GM18861 (cell line): ENCODE results near the gene PECR.
"Not testable (repeated sequence)": the region's sequence is repeated elsewhere in the genome, so short reads cannot be mapped to it uniquely, and the experiment has no call there.

ENCODE experiments used
- ATAC-seq: cut with Tn5 transposase; IDR thresholded peaks from one replicate; pipeline ENCODE4 v1.9.1; 2021; ENCODE audit not compliant: unreplicated experiment

Gene PECR

DNA sequence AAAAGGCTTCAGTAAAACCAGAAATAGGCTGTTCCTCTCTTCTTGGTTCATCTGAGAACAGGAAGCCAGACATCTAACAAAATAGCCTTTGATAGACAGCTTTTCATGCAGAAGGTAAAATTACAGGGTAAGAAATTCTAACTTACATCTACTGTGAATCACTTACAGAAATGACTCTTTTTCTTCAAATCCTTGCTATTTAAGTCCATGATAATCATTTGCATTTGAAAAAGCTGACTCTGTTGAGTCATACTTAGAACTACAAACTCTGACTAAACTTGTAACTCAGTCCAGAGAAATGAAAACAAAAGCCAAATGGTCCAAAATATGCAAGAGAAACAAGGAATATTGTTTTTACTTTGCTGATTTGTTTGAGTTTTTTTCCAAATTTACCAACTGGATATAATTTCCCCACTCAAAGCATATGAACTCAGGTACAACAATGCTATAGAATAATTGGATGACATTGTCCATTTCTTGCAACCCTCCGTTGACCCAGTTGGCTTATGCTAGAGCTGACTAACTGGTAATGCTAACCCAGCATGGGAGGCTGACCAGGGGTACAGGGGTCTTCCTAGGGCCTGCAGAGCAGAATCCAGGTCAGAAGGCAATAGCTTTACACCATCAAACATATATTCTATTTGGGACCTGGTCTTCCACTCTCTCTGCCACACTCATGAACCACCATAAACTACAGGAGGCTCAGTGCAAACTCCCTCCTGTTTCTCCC is 49.5 kb downstream of the PECR start:
- peak; percentile 83 for ATAC-seq

DNA sequence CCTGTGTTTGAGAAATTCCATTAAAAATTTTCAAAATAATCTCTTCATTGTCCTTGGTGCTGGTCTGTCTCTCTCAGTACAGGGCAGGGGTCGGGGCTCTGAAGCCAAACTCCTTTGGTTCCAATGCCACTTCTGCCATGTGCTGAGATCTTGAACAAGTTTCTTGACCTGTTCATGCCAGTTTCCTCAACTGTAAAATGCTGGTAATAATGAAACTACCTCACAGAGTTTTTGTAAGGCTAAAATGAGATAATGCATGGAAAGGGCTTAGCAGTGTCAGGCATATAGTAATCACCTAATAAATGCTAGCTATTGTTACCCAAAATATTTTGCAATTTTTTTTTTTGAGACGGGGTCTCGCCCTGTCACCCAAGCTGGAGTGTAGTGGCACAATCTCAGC is 51.4 kb downstream of the PECR start:
- ATAC-seq = no peak

DNA sequence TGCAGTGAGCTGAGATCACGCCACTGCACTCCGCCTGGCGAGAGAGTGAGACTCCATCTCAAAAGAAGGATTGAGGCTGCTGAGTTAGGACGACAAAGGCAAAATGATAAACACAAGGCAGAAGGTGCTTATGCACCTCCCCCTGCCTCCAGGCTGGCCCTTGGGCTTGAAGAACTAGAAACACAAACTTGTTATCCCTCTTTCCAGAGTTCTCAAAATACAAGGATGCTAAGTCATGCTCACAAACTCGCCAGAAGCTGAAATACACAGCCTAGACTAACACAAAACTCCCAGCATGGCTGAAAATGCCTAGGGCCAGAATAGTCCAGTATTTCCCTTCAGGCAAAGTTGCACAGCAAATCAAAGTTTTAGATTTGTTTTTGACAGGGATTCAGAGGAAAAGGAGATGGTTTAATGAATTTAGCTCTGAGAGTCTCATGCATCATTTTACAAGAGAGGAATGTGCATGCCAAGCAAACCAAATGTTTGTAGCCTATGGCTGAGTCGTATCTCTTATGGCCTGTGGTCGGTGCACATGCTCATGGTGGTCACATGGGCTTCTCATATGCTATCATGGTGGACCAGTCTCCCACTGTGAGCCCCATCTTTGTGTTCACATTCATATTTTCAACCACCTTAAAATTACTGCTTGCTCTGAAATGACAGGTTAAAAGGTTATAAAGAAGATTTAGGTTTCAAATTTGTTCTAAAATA is 52.0 kb downstream of the PECR start:
- ATAC-seq = no peak

DNA sequence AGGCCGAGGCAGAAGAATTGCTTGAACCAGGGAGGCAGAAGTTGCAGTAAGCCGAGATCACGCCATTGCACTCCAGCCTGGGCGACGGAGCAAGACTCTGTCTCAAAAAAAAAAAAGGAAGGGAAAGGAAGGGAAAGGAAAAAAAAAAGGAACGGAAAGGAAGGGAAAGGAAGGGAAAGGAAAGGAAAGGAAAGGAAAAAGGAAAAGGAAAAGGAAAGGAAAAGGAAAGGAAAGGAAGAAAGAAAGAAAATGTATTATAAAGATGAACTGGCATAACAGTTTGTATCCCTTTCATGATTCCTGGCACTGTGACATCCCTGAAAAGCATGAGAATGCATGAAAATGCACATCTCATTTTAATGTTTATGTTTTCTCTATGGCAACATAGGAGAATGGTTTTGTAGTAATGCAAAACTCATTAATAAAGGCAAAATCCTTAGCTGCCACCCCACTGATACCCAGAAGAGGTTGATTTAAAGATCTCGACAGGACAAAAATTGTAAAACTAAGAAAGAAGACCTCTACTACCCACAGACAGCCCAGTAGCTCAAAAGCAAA is 56.8 kb downstream of the PECR start:
- no peak for ATAC-seq

DNA sequence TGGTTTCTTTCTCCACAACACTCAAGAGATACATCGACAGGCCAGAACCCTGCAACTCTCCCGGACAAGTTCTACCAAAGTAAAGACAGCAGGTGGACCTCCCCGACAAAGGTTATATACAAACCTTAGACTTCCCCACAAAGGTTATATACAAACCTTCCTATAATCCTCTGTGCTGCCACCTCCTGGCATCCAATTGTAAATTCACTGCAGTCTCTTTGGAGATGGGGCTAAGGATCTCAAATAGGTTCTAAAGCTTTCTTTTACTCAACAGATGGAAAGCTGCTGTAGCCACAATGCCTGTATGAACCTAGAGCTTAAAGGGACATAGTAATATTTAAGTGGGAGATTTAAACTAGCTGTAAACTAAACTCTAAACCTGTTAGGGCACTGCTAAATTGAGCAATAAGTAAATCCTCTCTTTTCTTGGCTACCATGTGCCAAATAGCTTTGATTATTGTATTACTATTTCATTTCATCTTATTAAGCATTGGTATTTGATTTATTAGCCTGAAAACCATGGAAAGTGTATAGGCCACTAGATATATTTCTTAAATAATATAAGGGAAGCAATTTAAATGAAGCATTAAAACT is 58.5 kb downstream of the PECR start:
- peak; percentile 88 for ATAC-seq

DNA sequence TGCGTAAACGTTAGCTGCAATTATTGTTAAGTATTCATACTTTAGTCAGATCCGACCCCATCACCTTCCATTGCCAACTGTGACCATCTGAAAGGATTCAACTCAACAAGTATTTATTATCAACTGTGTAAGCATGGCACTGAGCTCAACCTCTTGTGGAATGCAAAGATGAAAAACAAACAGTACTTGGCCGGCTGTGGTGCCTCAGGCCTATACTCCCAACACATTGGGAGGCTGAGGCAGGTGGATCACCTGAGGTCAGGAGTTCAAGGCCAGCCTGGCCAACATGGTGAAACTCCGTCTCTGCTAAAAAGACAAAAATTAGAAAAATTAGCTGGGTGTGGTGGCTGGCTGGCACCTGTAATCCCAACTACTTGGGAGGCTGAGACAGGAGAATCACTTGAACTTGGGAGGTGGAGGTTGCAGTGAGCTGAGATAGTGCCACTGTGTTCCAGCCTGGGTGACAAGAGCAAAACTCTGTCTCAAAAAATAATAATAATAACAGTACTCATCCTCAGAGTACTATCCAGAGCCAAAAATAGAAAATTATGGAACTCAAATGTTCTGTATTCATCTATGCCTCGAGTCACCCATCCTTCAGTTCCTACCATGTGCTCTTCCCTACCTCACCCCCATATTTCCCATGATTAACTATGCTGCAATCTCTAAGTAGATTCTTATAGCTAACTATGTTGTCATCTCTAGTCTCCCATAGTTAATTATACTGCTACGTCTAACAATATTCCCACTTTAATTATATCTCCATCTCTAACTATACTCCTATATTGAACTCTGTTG is 59.6 kb downstream of the PECR start:
- ATAC-seq = no peak

DNA sequence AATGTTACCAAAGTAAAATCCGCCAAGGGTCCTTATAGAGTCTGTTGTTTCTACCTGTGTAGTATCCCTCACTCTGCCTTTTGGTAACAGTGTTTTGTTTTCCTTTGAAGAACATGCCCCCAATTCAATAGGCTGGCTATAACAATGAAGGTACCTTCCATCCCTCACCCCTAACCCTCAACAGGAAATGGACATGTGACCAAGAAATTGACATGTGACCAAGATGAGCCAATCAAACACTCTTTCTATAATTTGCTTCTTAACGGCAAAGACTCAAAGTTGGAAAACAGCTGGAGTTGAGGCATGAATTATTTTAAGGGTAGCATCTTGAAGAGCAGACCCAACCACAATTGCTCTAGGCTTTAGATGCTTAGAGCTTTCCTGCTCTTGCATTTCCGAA is 62.9 kb downstream of the PECR start:
- no peak for ATAC-seq

DNA sequence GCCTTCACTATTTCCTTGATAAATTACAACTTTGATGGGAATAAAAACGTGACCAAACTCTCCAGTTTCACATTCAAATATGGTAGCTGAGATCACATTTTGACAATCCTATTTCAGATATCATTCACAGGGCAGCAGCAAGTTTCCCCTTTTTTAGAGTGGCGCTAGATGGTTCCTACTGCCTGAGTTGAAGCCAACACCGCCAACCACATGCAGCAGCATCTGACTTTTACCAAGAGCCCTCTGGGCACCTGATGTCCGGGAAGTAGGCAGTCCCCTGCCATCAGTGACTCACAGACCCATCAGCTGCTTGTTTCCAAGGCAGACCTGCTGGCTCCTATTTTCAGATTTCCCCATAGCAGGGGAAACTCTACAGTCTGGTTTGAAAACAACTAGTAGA is 64.2 kb downstream of the PECR start:
- ATAC-seq = peak; percentile 40

DNA sequence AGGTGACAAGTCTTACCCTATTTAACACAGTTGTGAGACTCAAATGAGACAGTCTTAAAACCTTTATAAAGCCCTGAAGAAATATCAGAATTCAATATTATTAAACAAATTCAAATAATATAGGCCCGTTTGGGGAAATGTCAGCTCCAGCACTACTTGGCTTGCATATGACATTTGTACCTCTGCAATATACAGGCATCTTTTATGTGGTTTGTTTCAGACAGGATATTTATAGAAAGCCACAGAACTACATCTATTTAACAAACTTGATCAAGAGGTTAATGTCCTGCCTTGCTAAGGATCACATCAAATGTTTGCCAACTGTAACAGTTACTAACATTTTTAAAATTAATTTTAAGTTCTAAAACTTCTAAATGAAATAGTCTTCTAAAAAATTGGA is 65.0 kb downstream of the PECR start:
- no peak for ATAC-seq

DNA sequence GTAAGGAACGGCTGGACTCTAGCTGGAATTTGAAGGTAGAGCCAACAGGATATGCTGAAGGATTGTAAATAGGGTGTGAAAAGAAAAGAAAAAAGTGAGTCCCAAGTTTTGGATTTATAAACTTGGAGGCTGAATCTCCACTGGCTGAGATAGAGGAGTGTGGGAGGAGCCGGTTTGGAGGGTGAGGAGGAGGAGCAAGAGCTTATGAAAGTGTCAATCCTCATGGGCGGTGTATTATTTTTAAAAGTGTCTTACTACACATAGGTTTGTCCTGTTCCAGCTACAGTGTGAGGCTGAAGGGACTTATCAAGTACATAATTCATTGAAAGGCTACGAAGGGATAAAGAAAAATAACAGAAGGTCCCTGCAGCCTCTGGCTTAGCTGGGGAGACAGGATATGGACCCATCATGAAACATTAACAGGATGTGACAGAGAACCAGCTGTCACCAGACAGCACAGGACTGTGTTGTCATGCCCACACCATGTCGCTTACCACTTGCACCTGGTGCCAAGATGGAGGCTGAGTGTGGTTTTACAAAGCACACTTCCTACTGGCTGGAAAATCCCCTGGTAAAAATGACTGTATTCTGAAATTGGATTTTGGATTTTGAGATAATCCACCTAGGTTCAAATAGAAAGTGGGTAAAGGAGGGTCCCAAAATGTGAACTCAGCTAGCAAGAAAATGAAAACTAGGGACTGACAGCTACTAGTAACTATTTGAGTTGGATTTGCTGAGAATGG is 65.7 kb downstream of the PECR start:
- peak; percentile 82 for ATAC-seq

DNA sequence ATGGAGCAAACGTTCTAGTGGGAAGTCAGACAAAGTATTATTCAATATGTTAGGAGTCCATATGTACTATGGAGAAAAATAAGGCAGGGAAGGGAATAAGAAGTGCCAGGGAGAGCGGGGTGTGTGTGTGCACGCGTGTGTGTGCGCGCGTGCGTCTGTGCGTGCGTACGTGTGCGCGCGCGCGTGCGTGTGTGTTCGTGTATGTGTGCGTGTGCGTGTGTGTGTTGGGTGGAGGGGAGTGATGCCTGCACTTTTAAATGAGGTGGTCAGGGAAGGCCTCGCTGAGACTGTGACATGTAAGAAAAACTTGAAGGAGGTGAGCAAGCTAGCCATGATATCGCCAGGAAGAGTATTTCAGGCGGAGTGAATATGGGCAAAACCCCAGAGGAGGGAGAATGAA is 66.6 kb downstream of the PECR start:
- no peak for ATAC-seq

DNA sequence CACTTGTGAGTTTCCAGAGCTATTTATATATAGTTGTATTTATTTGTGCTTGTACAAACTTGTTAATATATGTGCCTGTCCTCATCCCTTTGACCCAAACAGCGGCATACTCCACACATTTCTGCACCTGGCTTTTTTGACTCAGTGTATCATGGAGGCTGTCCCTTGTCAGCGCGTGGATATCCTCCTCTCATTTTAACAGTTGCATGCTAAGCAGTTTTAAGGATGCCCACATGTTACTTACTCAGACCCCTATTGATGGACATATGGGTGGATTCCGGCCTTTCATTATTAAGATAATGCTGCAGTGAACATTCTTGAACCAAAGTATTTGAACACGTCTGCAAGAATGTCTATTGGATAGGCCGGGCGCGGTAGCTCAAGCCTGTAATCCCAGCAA is 67.6 kb downstream of the PECR start:
- ATAC-seq = no peak

DNA sequence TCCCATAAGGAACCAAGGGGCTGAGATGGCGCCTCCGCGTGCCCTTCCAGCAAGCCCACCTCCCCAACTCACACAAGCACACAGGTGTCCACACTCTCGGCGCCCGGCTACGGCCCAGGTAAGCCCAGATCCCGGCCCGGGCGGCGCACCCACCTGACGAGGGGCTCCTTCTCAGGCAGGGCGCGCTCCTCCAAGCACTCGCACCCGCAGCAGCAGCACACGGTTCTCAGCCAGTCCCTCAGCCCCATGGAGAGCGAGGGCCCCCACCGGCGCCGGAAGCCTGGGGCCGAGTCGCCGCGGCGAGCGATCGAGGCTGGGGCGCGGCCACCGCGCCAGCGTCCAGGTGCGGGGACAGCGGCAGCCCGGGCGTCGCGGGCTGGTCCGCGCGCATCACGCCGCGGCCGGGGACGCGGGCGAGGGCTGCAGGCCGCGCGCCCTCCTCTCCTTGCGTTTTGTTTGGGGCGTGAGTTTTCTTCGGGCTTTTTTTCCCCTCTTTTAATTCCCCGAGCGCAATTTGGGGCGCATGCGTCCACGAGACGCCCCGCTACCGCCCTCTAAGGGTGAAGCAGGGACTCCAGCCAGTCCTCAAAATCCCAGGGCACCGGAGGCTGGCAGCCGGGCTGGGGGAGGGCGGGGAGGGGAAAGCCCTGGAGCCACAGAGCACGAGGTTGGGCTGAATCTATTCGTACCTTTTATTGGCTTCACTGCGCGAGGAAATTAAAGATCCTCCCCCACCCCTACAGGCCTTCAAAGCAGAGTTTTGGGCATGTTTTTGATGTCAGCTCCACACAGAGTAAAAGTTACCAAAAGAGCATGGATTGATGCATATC is 68.3 kb downstream of the PECR start, which contains the start of gene MREG:
TSS of gene MREG (minus strand) at position 472 of the 830 bp plus-strand sequence. CDS start at position 248, 224 bp downstream.
- peak; percentile 24 for ATAC-seq

DNA sequence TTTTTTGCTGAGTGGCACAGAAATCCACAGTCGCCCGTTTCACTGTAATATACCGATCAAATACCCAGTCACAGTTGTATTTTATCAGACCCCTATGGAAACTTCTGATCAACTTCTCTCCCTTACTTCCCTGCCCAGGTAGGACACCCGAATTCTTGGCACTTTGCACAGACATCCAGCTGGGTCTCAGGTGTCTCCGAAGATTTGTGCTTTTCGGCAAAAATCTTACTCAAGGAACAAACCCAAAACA is 68.9 kb downstream of the PECR start:
- ATAC-seq = no peak

DNA sequence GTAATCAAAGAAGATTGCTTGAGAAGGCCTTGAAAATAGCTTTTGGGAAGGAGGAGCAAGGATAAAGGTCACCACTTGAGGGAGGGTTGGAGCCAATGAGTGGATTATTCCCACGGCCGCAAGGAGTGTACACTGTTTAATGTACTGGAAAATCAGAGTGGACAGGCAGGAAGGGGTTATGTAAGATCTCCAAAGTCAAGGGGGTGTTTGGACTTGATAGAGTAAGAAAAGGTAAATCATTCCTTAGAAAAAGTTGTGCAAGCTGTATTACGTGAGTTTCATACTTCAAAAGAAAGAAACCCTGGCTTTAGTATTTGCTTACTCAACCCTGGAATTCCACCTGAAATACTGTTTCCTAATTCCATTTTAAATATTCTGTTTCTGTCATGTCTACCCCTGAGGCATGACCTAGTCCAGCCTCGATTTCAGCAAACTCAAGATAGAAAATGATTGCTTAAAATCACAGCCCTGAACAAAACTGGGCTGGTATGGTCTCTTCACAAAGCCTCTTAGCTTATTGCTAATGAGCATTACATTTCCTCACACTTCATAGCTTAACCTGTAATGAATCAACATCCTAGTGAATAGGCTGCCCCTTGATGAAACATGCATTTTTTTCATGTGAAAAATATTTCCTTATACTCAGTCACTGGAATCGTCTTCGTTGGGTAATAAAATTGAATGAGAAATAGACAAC is 69.3 kb downstream of the PECR start:
- no peak for ATAC-seq

DNA sequence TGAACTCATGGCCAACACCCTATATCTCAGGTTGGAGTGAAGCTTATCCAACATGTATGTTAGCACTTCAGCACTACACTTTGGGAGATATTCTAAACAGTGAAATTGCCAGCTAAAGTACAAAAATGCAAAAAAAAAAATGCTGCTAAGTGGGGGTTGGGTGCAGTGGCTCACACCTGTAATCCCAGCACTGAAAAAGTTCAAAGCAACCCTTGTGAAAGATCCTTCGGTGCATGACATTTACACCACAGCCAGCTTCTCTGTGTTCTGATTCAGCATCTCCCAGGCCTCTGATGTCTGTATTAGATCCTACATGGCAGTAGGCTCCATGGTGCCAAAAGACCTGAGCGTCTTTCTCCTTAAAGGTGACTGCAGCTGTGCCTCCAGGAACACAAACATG is 72.4 kb downstream of the PECR start:
- not testable (repeated sequence) for ATAC-seq

DNA sequence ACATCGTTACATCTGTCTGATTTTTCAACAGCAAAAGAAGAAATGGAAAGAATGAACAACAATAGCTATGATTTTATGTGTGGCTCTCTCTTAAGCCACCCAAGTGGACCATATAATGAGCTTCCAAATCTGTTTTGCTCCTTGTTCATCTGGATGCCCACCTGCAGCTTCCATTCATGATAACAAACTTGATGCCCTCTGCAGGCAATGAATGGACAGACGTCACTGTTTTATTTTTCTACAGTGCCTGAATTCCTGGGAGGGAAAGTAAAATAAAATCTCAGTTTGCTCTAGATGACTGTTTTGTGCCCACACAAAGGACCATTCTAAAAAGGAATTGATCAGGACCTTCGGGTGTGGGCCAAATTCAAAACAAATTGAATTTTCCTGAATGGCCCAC is 73.2 kb downstream of the PECR start:
- ATAC-seq = no peak

DNA sequence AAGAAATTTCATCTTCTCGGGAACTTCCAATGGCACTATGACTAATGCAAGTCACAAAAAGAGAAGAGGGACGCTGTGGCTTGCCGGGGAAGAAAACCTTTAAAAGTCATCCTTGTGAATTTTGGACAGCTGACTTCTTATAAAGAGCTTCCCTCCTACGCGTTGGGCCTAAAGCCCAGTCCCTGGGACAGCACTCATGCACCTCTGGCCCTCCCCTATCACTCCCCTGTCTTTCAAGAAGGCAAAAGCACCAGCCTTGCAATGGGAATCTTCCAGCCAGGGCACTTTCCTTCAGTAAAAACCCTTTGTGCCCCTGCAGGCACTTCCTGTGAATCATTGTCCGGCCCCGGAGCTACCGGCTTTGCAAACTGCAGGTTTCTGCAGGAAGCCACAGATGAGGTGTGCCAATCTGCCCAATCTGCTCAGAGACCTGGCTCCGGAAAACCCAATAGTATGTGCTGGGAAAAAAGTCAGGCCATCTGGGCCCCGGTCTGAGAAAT is 75.4 kb downstream of the PECR start:
- peak; percentile 31 for ATAC-seq

DNA sequence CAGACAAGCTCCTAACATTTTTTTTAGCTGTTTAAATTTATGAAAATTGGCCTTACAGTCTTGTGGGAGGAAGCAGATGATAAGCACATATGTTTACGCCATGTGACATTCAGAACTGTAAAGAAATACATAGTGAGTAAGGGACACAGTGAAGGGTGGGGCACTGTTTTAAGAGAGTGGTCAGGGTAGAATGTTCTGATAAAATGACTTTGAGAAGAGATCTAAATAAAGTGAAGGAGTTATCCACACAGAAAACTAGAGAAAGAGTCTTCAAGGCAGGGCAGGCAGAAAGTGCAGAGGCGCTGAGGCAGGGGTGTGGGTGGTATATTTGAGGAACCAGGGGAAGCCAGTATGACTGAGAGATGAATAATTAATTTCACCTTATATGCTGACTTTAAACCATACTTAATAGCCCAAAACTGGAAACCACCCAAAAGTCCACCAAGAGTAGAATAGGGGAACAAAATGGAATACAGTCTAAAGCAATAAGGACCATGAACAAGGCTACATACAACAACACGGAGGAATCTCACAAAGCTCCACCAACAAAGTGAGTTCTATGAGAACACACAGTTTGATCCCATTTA is 76.8 kb downstream of the PECR start:
- peak; percentile 24 for ATAC-seq
